Measurements from ENCODE around the gene ADAMTS6.
A peak's percentile ranks its signal among the peaks of the same experiment; 100 is the strongest.

Gene ADAMTS6

GRCh38 chr5:65338606-65339151 lies 143.0 kb downstream of the ADAMTS6 start:
- Histone ChIP-seq H3K4me1 (ENCODE audit: control insufficient read depth, insufficient read depth, low read depth, low read length) (peaks cover 2% of the 10 kb centered on the region), H3K9ac (ENCODE audit: low read length) (no peak overlapping the region), H3K79me1 (replicated peaks; ENCODE audit: low read length, poor library complexity, severe bottlenecking) (peaks cover 4% of the 10 kb centered on the region), H3K23ac (ENCODE audit: low read length in 2 of 2) (no peak overlapping the region), H3K4me3 (ENCODE audit: insufficient read depth in 1 of 2, low read depth in 1 of 2, low read length in 2 of 2) (peak overlapping the region in 1 of 2 experiments; percentile 3), H3K4ac (ENCODE audit: low read depth in 1 of 2, low read length in 2 of 2) (no peak overlapping the region), H2AFZ (ENCODE audit: low read depth, low read length) (no peak overlapping the region), H3K27ac (ENCODE audit: low read length, poor library complexity, severe bottlenecking) (no peak overlapping the region), H3K36me3 (ENCODE audit: control insufficient read depth in 1 of 2, insufficient read depth in 2 of 2, low read depth in 1 of 2, low read length in 2 of 2) (peaks cover 0 to 21% of the 10 kb centered on the region in 2 experiments), H3K14ac (ENCODE audit: low read length in 2 of 2) (no peak overlapping the region), H3K27me3 (ENCODE audit: control insufficient read depth in 1 of 2, insufficient read depth in 1 of 2, low read length in 2 of 2) (no peaks in the 10 kb centered on the region), H2BK120ac (ENCODE audit: low read depth, low read length) (no peak overlapping the region), H3K9me3 (ENCODE audit: control insufficient read depth, low read length) (peaks cover 50% of the 10 kb centered on the region), H3K4me2 (ENCODE audit: low read length, poor library complexity, severe bottlenecking) (no peak overlapping the region), H3K18ac (ENCODE audit: low read depth in 1 of 2, low read length in 2 of 2) (no peak overlapping the region), H4K8ac (ENCODE audit: low read length) (no peak overlapping the region), H2BK12ac (ENCODE audit: low read length in 2 of 2) (no peak overlapping the region), H4K91ac (ENCODE audit: low read length) (no peak overlapping the region), H2BK5ac (ENCODE audit: low read depth, low read length, poor library complexity, severe bottlenecking) (no peak overlapping the region), H2AK5ac (ENCODE audit: low read length, severe bottlenecking) (no peak overlapping the region), H2BK15ac (ENCODE audit: low read depth, poor library complexity, severe bottlenecking) (no peak overlapping the region)
- DNase-seq, result no peak
- 94% methylated on average over 3 of the region's 3 CpGs for WGBS

- no peak overlapping the region for H3K4me2 ChIP-seq (ENCODE audit: low read length, poor library complexity, severe bottlenecking)
- H2BK5ac ChIP-seq (ENCODE audit: low read depth, low read length, poor library complexity, severe bottlenecking), result no peak overlapping the region
- no peak overlapping the region for H3K4me3 ChIP-seq (ENCODE audit: insufficient read depth in 1 of 2, low read depth in 1 of 2, low read length in 2 of 2)
- H2BK120ac ChIP-seq (ENCODE audit: low read depth, low read length), result no peak overlapping the region
- H3K23ac ChIP-seq (ENCODE audit: low read length in 2 of 2), result no peak overlapping the region
- no peak overlapping the region for H2BK15ac ChIP-seq (ENCODE audit: low read depth, poor library complexity, severe bottlenecking)
- no peak overlapping the region for H2BK12ac ChIP-seq (ENCODE audit: low read length in 2 of 2)
- no peak overlapping the region for H4K91ac ChIP-seq (ENCODE audit: low read length)
- H3K4me1 ChIP-seq (ENCODE audit: control insufficient read depth, insufficient read depth, low read depth, low read length), result peaks cover 2% of the 10 kb centered on the region
- H3K4ac ChIP-seq (ENCODE audit: low read depth in 1 of 2, low read length in 2 of 2), result no peak overlapping the region
- no peak overlapping the region for H3K9ac ChIP-seq (ENCODE audit: low read length)
- H3K36me3 ChIP-seq (ENCODE audit: control insufficient read depth in 1 of 2, insufficient read depth in 2 of 2, low read depth in 1 of 2, low read length in 2 of 2), result peaks cover 0 to 35% of the 10 kb centered on the region in 2 experiments
- H2AFZ ChIP-seq (ENCODE audit: low read depth, low read length), result no peak overlapping the region
- H2AK5ac ChIP-seq (ENCODE audit: low read length, severe bottlenecking), result no peak overlapping the region
- H3K27ac ChIP-seq (ENCODE audit: low read length, poor library complexity, severe bottlenecking), result no peak overlapping the region
- H3K18ac ChIP-seq (ENCODE audit: low read depth in 1 of 2, low read length in 2 of 2), result no peak overlapping the region
- no peak overlapping the region for H4K8ac ChIP-seq (ENCODE audit: low read length)
- peaks cover 7% of the 10 kb centered on the region for H3K9me3 ChIP-seq (ENCODE audit: control insufficient read depth, low read length)
- H3K79me1 ChIP-seq (replicated peaks; ENCODE audit: low read length, poor library complexity, severe bottlenecking), result peaks cover 4% of the 10 kb centered on the region
- no peak for DNase-seq
- WGBS, result 85% methylated on average over 4 of the region's 4 CpGs
- H3K14ac ChIP-seq (ENCODE audit: low read length in 2 of 2), result no peak overlapping the region
- no peaks in the 10 kb centered on the region for H3K27me3 ChIP-seq (ENCODE audit: control insufficient read depth in 1 of 2, insufficient read depth in 1 of 2, low read length in 2 of 2)
Measured at GRCh38 chr5:65334077-65334476, 147.6 kb downstream of the ADAMTS6 start.

GRCh38 chr5:65332591-65332990 lies 149.1 kb downstream of the ADAMTS6 start:
- no peak overlapping the region for H4K91ac ChIP-seq (ENCODE audit: low read length)
- no peaks in the 10 kb centered on the region for H3K9me3 ChIP-seq (ENCODE audit: control insufficient read depth, low read length)
- no peak overlapping the region for H3K27ac ChIP-seq (ENCODE audit: low read length, poor library complexity, severe bottlenecking)
- no peak overlapping the region for H3K4ac ChIP-seq (ENCODE audit: low read depth in 1 of 2, low read length in 2 of 2)
- H2BK12ac ChIP-seq (ENCODE audit: low read length in 2 of 2), result no peak overlapping the region
- no peak overlapping the region for H4K8ac ChIP-seq (ENCODE audit: low read length)
- H3K4me2 ChIP-seq (ENCODE audit: low read length, poor library complexity, severe bottlenecking), result no peak overlapping the region
- no peaks in the 10 kb centered on the region for H3K79me1 ChIP-seq (replicated peaks; ENCODE audit: low read length, poor library complexity, severe bottlenecking)
- no peak for DNase-seq
- H3K18ac ChIP-seq (ENCODE audit: low read depth in 1 of 2, low read length in 2 of 2), result no peak overlapping the region
- no peak overlapping the region for H3K14ac ChIP-seq (ENCODE audit: low read length in 2 of 2)
- H2BK120ac ChIP-seq (ENCODE audit: low read depth, low read length), result no peak overlapping the region
- no peak overlapping the region for H3K4me3 ChIP-seq (ENCODE audit: insufficient read depth in 1 of 2, low read depth in 1 of 2, low read length in 2 of 2)
- no peak overlapping the region for H2AFZ ChIP-seq (ENCODE audit: low read depth, low read length)
- H3K36me3 ChIP-seq (ENCODE audit: control insufficient read depth in 1 of 2, insufficient read depth in 2 of 2, low read depth in 1 of 2, low read length in 2 of 2), result peaks cover 0 to 48% of the 10 kb centered on the region in 2 experiments
- peaks cover 2% of the 10 kb centered on the region for H3K4me1 ChIP-seq (ENCODE audit: control insufficient read depth, insufficient read depth, low read depth, low read length)
- no peak overlapping the region for H2BK15ac ChIP-seq (ENCODE audit: low read depth, poor library complexity, severe bottlenecking)
- no peak overlapping the region for H3K9ac ChIP-seq (ENCODE audit: low read length)
- no peak overlapping the region for H3K23ac ChIP-seq (ENCODE audit: low read length in 2 of 2)
- H2AK5ac ChIP-seq (ENCODE audit: low read length, severe bottlenecking), result no peak overlapping the region
- no peak overlapping the region for H2BK5ac ChIP-seq (ENCODE audit: low read depth, low read length, poor library complexity, severe bottlenecking)
- no peaks in the 10 kb centered on the region for H3K27me3 ChIP-seq (ENCODE audit: control insufficient read depth in 1 of 2, insufficient read depth in 1 of 2, low read length in 2 of 2)
- WGBS, result no CpG with 5 or more reads among the region's 1 CpG

- Histone ChIP-seq H2BK15ac (ENCODE audit: low read depth, poor library complexity, severe bottlenecking) (no peak overlapping the region), H3K9me3 (ENCODE audit: control insufficient read depth, low read length) (no peaks in the 10 kb centered on the region), H2BK12ac (ENCODE audit: low read length in 2 of 2) (no peak overlapping the region), H3K23ac (ENCODE audit: low read length in 2 of 2) (no peak overlapping the region), H3K4me2 (ENCODE audit: low read length, poor library complexity, severe bottlenecking) (no peak overlapping the region), H2BK120ac (ENCODE audit: low read depth, low read length) (no peak overlapping the region), H2BK5ac (ENCODE audit: low read depth, low read length, poor library complexity, severe bottlenecking) (no peak overlapping the region), H3K4me1 (ENCODE audit: control insufficient read depth, insufficient read depth, low read depth, low read length) (peaks cover 2% of the 10 kb centered on the region), H4K91ac (ENCODE audit: low read length) (no peak overlapping the region), H3K27ac (ENCODE audit: low read length, poor library complexity, severe bottlenecking) (no peak overlapping the region), H2AFZ (ENCODE audit: low read depth, low read length) (no peak overlapping the region), H4K8ac (ENCODE audit: low read length) (no peak overlapping the region), H3K79me1 (replicated peaks; ENCODE audit: low read length, poor library complexity, severe bottlenecking) (no peaks in the 10 kb centered on the region), H3K4me3 (ENCODE audit: insufficient read depth in 1 of 2, low read depth in 1 of 2, low read length in 2 of 2) (no peak overlapping the region), H3K9ac (ENCODE audit: low read length) (peak overlapping the region; percentile 48), H2AK5ac (ENCODE audit: low read length, severe bottlenecking) (no peak overlapping the region), H3K14ac (ENCODE audit: low read length in 2 of 2) (no peak overlapping the region), H3K4ac (ENCODE audit: low read depth in 1 of 2, low read length in 2 of 2) (no peak overlapping the region), H3K36me3 (ENCODE audit: control insufficient read depth in 1 of 2, insufficient read depth in 2 of 2, low read depth in 1 of 2, low read length in 2 of 2) (peaks cover 0 to 48% of the 10 kb centered on the region in 2 experiments), H3K18ac (ENCODE audit: low read depth in 1 of 2, low read length in 2 of 2) (no peak overlapping the region), H3K27me3 (ENCODE audit: control insufficient read depth in 1 of 2, insufficient read depth in 1 of 2, low read length in 2 of 2) (no peaks in the 10 kb centered on the region)
- no peak for DNase-seq
- 95% methylated on average over 2 of the region's 2 CpGs for WGBS
Measured at GRCh38 chr5:65329266-65329665, 152.5 kb downstream of the ADAMTS6 start.

All from mesenchymal stem cell (in vitro differentiated cells and primary cell).